SK-N-SH treated with all-trans-retinoic acid at 6 μM for 48 hours (cell line): ENCODE results near the gene SEC61B.

Experiments used
- ARNTL ChIP-seq: fragments of 450-650 bp; formaldehyde crosslinking; IDR thresholded peaks from 2 replicates; pipeline ENCODE4 v1.5.0; 2020; ENCODE audit warnings: low read depth, mild to moderate bottlenecking, moderate library complexity, borderline replicate concordance
- CREB5 ChIP-seq: fragments of 250-450 bp; sonication (Bioruptor Pico); IDR thresholded peaks from 2 replicates; pipeline ENCODE4 v1.5.1; 2020; ENCODE audit warnings: low read depth, mild to moderate bottlenecking, moderate library complexity
- ESRRG ChIP-seq: fragments of 250-450 bp; sonication (Bioruptor Pico); IDR thresholded peaks from 2 replicates; pipeline ENCODE4 v1.6.1; 2021; ENCODE audit warnings: mild to moderate bottlenecking
- GLIS3 ChIP-seq: fragments of 250-450 bp; sonication (Bioruptor Pico); IDR thresholded peaks from 2 replicates; pipeline ENCODE4 v1.5.0; 2020; ENCODE audit warnings: mild to moderate bottlenecking, moderate library complexity
- ISL1 ChIP-seq: fragments of 250-450 bp; sonication (Bioruptor Pico); IDR thresholded peaks from 2 replicates; pipeline ENCODE4 v2.1.2; 2022; ENCODE audit warnings: mild to moderate bottlenecking, moderate library complexity
- PATZ1 ChIP-seq: fragments of 250-450 bp; sonication (Bioruptor Pico); IDR thresholded peaks from 2 replicates; pipeline ENCODE4 v1.8.0; 2020; ENCODE audit warnings: mild to moderate bottlenecking, moderate library complexity, borderline replicate concordance
- PPARA ChIP-seq: fragments of 250-450 bp; sonication (Bioruptor Pico); IDR thresholded peaks from 2 replicates; pipeline ENCODE4 v1.5.0; 2020; ENCODE audit warnings: mild to moderate bottlenecking, borderline replicate concordance
- RARB ChIP-seq: fragments of 250-450 bp; sonication (Bioruptor Pico); IDR thresholded peaks from 2 replicates; pipeline ENCODE4 v1.8.0; 2021; ENCODE audit warnings: mild to moderate bottlenecking, moderate library complexity
- SNAI2 ChIP-seq: fragments of 250-450 bp; sonication (Bioruptor Pico); IDR thresholded peaks from 2 replicates; pipeline ENCODE4 v1.5.0; 2020; ENCODE audit warnings: mild to moderate bottlenecking, moderate library complexity
- TCF4 ChIP-seq: fragments of 250-450 bp; sonication (Bioruptor Pico); IDR thresholded peaks from 2 replicates; pipeline ENCODE4 v1.8.0; 2021; ENCODE audit warnings: mild to moderate bottlenecking, moderate library complexity, borderline replicate concordance
- TOX ChIP-seq: fragments of 250-450 bp; sonication (Bioruptor Pico); IDR thresholded peaks from 2 replicates; pipeline ENCODE4 v1.8.0; 2021; ENCODE audit warnings: mild to moderate bottlenecking, moderate library complexity, borderline replicate concordance
- ZFP3 ChIP-seq: fragments of 250-450 bp; sonication (Bioruptor Pico); IDR thresholded peaks from 2 replicates; pipeline ENCODE4 v1.5.0; 2020; ENCODE audit warnings: mild to moderate bottlenecking, moderate library complexity
- ZNF70 ChIP-seq: fragments of 450-650 bp; formaldehyde crosslinking; IDR thresholded peaks from 2 replicates; pipeline ENCODE4 v1.5.0; 2020; ENCODE audit warnings: mild to moderate bottlenecking, moderate library complexity
- TF ChIP-seq, protein P1 (sequence below): fragments of 250-450 bp; sonication (Bioruptor Pico); IDR thresholded peaks from 2 replicates; pipeline ENCODE4 v1.5.0; 2020; ENCODE audit warnings: mild to moderate bottlenecking, moderate library complexity

- TF ChIP-seq PATZ1 (CRISPR knock-in tag) (no peak), CREB5 (CRISPR knock-in tag) (no peak), ARNTL (CRISPR knock-in tag) (no peak), SNAI2 (CRISPR knock-in tag) (no peak), ZFP3 (CRISPR knock-in tag) (no peak), ESRRG (no peak), TOX (CRISPR knock-in tag) (no peak), RARB (CRISPR knock-in tag) (no peak), PPARA (CRISPR knock-in tag) (no peak), TCF4 (CRISPR knock-in tag) (no peak), ISL1 (no peak), GLIS3 (CRISPR knock-in tag) (no peak), ZNF70 (no peak)
- TF ChIP-seq, protein P1, sequence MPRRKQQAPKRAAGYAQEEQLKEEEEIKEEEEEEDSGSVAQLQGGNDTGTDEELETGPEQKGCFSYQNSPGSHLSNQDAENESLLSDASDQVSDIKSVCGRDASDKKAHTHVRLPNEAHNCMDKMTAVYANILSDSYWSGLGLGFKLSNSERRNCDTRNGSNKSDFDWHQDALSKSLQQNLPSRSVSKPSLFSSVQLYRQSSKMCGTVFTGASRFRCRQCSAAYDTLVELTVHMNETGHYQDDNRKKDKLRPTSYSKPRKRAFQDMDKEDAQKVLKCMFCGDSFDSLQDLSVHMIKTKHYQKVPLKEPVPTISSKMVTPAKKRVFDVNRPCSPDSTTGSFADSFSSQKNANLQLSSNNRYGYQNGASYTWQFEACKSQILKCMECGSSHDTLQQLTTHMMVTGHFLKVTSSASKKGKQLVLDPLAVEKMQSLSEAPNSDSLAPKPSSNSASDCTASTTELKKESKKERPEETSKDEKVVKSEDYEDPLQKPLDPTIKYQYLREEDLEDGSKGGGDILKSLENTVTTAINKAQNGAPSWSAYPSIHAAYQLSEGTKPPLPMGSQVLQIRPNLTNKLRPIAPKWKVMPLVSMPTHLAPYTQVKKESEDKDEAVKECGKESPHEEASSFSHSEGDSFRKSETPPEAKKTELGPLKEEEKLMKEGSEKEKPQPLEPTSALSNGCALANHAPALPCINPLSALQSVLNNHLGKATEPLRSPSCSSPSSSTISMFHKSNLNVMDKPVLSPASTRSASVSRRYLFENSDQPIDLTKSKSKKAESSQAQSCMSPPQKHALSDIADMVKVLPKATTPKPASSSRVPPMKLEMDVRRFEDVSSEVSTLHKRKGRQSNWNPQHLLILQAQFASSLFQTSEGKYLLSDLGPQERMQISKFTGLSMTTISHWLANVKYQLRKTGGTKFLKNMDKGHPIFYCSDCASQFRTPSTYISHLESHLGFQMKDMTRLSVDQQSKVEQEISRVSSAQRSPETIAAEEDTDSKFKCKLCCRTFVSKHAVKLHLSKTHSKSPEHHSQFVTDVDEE (CRISPR knock-in tag): no peak
Measured at GRCh38 chr9:99272836-99273235, 50.8 kb downstream of the SEC61B start.
